IPS-20b (cell line): ENCODE measurements around the gene CLP1.

Experiments used
- H3K27ac ChIP-seq: one replicate; pipeline ENCODE4 v1.5.1; 2013; ENCODE audit warnings: low read length
- H3K27me3 ChIP-seq: 2 replicates; pipeline ENCODE4 v1.6.1; 2013; ENCODE audit warnings: mild to moderate bottlenecking, low read length, inconsistent platforms; ENCODE audit not compliant: insufficient read depth
- H3K36me3 ChIP-seq: 2 replicates; pipeline ENCODE4 v1.6.1; 2013; ENCODE audit warnings: low read depth, mild to moderate bottlenecking, inconsistent platforms, low read length, moderate library complexity; ENCODE audit not compliant: insufficient read depth
- H3K4me1 ChIP-seq: 2 replicates; pipeline ENCODE4 v1.6.1; 2013; ENCODE audit warnings: mild to moderate bottlenecking, control low read depth, inconsistent platforms, low read length, moderate library complexity; ENCODE audit not compliant: insufficient read depth
- H3K4me3 ChIP-seq: 2 replicates; pipeline ENCODE4 v1.5.1; 2013; ENCODE audit warnings: mild to moderate bottlenecking, low read length, inconsistent platforms
- H3K9ac ChIP-seq: 2 replicates; pipeline ENCODE4 v1.6.1; 2013; ENCODE audit warnings: low read depth, mild to moderate bottlenecking, inconsistent platforms, low read length, moderate library complexity
- H3K9me3 ChIP-seq: 2 replicates; pipeline ENCODE4 v1.6.1; 2013; ENCODE audit warnings: mild to moderate bottlenecking, low read depth, low read length, inconsistent platforms; ENCODE audit not compliant: insufficient read depth

Gene CLP1

DNA sequence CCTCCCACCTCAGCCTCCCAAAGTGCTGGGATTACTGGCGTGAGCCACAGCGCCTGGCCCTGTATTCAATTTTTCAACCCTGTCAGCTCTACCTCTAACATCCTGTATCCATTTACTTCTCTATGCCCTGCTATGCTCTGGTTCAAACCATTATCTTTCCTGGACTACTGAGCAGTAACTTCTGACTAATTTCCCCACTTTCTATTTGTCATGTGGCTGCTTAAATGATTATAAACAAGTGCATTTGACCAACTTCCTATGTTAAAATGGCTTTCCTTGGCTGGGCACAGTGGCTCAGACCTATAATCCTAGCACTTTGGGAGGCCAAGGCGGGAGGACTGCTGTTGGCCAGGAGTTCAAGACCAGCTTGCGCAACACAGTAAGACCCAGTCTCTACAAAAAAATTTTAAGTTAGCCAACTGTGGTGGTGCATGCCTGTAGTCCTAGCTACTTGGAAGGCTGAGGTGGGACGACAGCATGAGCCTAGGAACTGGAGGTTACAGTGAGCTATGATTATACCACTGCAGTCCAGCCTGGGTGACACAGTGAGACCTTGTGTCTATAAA lies 52.3 kb downstream of the CLP1 start:
- no peak overlapping the region for H3K27ac ChIP-seq
- H3K9ac ChIP-seq = no peak overlapping the region
- H3K27me3 ChIP-seq = no peaks in the 10 kb centered on the region
- H3K4me1 ChIP-seq = peaks cover 7% of the 10 kb centered on the region; the same call in 1 of the 2 replicates
- H3K36me3 ChIP-seq = peaks cover 10% of the 10 kb centered on the region
- no peak overlapping the region for H3K4me3 ChIP-seq
- no peaks in the 10 kb centered on the region for H3K9me3 ChIP-seq
